AML-193 (cell line): ENCODE measurements around the gene GGT7.
"Not testable (repeated sequence)": the region's sequence is repeated elsewhere in the genome, so short reads cannot be mapped to it uniquely, and the experiment has no call there.

Experiments
- DNase-seq, 2 experiments: peaks; one replicate each; lab custom pipeline; 2025; lab: John Stamatoyannopoulos, UW

GGT7 gene

GRCh38 chr20:34842143-34842542, 30.5 kb downstream of the GGT7 start:
- DNase-seq, result no peak

- DNase-seq, result peak; percentile 44 to 59
Observed at GRCh38 chr20:34834459-34834893, 38.2 kb downstream of the GGT7 start.

GRCh38 chr20:34831936-34832335, 40.7 kb downstream of the GGT7 start:
- DNase-seq, result no peak

GRCh38 chr20:34829191-34829590, 43.5 kb downstream of the GGT7 start:
- DNase-seq, result no peak

GRCh38 chr20:34825530-34826362, 46.9 kb downstream of the GGT7 start, which contains the start of gene NCOA6:
TSS of gene NCOA6 (minus strand) at chr20:34825651. CDS start at chr20:34782355, 43,296 bp downstream.
- peak; percentile 32 to 37 for DNase-seq

- DNase-seq, result peak in 1 of 2 experiments; percentile 24
Observed at GRCh38 chr20:34824806-34825529, 47.7 kb downstream of the GGT7 start.

- peak; percentile 34 to 35 for DNase-seq
Observed at GRCh38 chr20:34824452-34824805, 48.2 kb downstream of the GGT7 start.

- DNase-seq, result no peak
Observed at GRCh38 chr20:34824026-34824425, 48.6 kb downstream of the GGT7 start.

- no peak for DNase-seq
Observed at GRCh38 chr20:34820805-34821578, 51.7 kb downstream of the GGT7 start.

- no peak for DNase-seq
Observed at GRCh38 chr20:34817801-34818200, 54.9 kb downstream of the GGT7 start.

- no peak for DNase-seq
Observed at GRCh38 chr20:34817072-34817471, 55.6 kb downstream of the GGT7 start.

GRCh38 chr20:34815636-34816035, 57.0 kb downstream of the GGT7 start:
- no peak for DNase-seq

- no peak for DNase-seq
Observed at GRCh38 chr20:34808583-34808982, 64.1 kb downstream of the GGT7 start.

GRCh38 chr20:34807944-34808465, 64.7 kb downstream of the GGT7 start:
- DNase-seq, result not testable (repeated sequence)

- no peak for DNase-seq
Observed at GRCh38 chr20:34806255-34806654, 66.4 kb downstream of the GGT7 start.

- DNase-seq, result no peak
Observed at GRCh38 chr20:34798871-34799270, 73.8 kb downstream of the GGT7 start.

- no peak for DNase-seq
Observed at GRCh38 chr20:34798328-34798727, 74.3 kb downstream of the GGT7 start.

- DNase-seq, result no peak
Observed at GRCh38 chr20:34797012-34797995, 75.4 kb downstream of the GGT7 start.
